Large intestine (tissue), 3 donors: ENCODE measurements around the gene ASPM. TPM values are rescaled to one million over a fixed set of nuclear protein-coding genes. Genes with fewer than 3 reads are reported as not detected.

ENCODE experiments used
- DNase-seq, 2 donors: peaks; one replicate each; pipeline versions ENCODE4 v3.0.0 to v3.0.0-alpha.2; 2013
- H3K27ac ChIP-seq: one replicate; pipeline ENCODE4 v1.5.1; 2013; ENCODE audit warnings: low read length
- H3K27me3 ChIP-seq: 2 replicates; pipeline ENCODE4 v1.6.1; 2013; ENCODE audit warnings: low read length; ENCODE audit not compliant: control insufficient read depth, insufficient read depth
- H3K36me3 ChIP-seq: 2 replicates; pipeline ENCODE4 v1.6.1; 2013; ENCODE audit warnings: low read length; ENCODE audit not compliant: control insufficient read depth, insufficient read depth
- H3K4me1 ChIP-seq: one replicate; pipeline ENCODE4 v1.6.1; 2013; ENCODE audit warnings: low read length; ENCODE audit not compliant: control insufficient read depth, insufficient read depth
- H3K4me3 ChIP-seq: one replicate; pipeline ENCODE4 v1.5.1; 2013; ENCODE audit warnings: low read length
- H3K9me3 ChIP-seq: one replicate; pipeline ENCODE4 v1.6.1; 2013; ENCODE audit warnings: mild to moderate bottlenecking, low read depth, low read length, moderate library complexity; ENCODE audit not compliant: control insufficient read depth
- WGBS: methylation state at CpG from one replicate; pipeline ENCODE4 v1.1.5; 2013; ENCODE audit warnings: low lambda C conversion rate; ENCODE audit not compliant: insufficient coverage; 5-methylcytosine and 5-hydroxymethylcytosine counted together
- polyA plus RNA-seq: library from polyadenylated mRNA; unstranded; fragments of 120-200 nt; gene quantifications from one replicate; pipeline ENCODE4 v1.2.1, GENCODE V29; 2013

The ASPM gene
- polyA plus RNA-seq, 1 donor = 10.0 TPM

- peak; percentile 57 to 73 for DNase-seq
- 20% methylated on average over 1 of the region's 5 CpGs for WGBS
- Histone ChIP-seq H3K4me1 (peaks cover 24% of the 10 kb centered on the region), H3K36me3 (peaks cover 20% of the 10 kb centered on the region), H3K4me3 (no peak overlapping the region), H3K27me3 (no peaks in the 10 kb centered on the region), H3K9me3 (no peaks in the 10 kb centered on the region), H3K27ac (peak overlapping the region; percentile 34)
Measured at GRCh38 chr1:197173571-197174507, 27.4 kb upstream of the ASPM start.

- peaks cover 16% of the 10 kb centered on the region for H3K36me3 ChIP-seq
- no peaks in the 10 kb centered on the region for H3K9me3 ChIP-seq
- no peaks in the 10 kb centered on the region for H3K27me3 ChIP-seq
- H3K4me3 ChIP-seq = no peak overlapping the region
- 20% methylated on average over 2 of the region's 2 CpGs for WGBS
- peaks cover 24% of the 10 kb centered on the region for H3K4me1 ChIP-seq
- DNase-seq = peak in 1 of 2 donors; percentile 24
- H3K27ac ChIP-seq = no peak overlapping the region
Measured at GRCh38 chr1:197171531-197171930, 25.1 kb upstream of the ASPM start.

DNA sequence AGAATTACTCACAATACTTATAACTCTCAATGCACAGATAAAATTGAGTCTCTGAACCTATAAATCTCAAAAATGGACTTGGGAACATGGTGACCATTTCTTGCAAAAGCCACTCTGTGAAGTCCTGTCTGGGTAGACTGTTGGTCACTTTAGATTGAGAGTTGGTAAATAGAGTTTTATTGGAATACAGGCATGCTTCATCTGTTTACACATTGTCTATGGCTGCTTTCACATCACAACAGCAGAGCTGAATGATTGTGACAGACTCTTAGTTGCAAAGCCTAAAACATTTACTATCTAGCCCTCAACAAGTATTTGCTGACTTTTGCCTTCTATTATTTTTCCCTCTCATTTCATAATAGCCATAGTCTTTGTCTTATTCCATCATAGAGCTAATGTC is 24.1 kb upstream of the ASPM start:
- no peaks in the 10 kb centered on the region for H3K27me3 ChIP-seq
- H3K27ac ChIP-seq = peak overlapping the region; percentile 36
- peaks cover 12% of the 10 kb centered on the region for H3K36me3 ChIP-seq
- no peak overlapping the region for H3K4me3 ChIP-seq
- H3K9me3 ChIP-seq = no peaks in the 10 kb centered on the region
- no peak for DNase-seq
- peaks cover 24% of the 10 kb centered on the region for H3K4me1 ChIP-seq

DNA sequence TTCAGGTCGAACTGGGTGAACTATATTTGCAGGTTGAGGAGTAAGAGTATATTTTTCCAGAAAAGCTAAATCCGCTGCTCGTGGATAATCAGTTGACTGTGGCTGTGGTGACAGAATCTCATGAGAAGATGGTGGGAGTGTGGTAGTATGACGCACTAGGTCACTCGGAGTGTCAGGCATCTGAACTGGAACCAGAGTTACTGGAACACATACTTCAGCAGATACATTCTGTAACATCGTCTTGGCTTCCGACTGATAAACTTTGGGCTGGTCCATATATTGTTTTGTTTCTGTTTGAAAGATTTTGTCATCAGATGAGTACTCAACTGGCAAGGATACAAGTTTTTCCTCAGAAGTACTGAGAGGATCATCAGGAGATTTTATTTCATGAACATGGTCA is 13.0 kb upstream of the ASPM start:
- Histone ChIP-seq H3K4me3 (no peak overlapping the region), H3K27me3 (no peaks in the 10 kb centered on the region), H3K9me3 (no peaks in the 10 kb centered on the region), H3K36me3 (peaks cover 11% of the 10 kb centered on the region), H3K4me1 (no peaks in the 10 kb centered on the region), H3K27ac (no peak overlapping the region)
- no peak for DNase-seq
- WGBS = no CpG with 5 or more reads among the region's 7 CpGs

DNA sequence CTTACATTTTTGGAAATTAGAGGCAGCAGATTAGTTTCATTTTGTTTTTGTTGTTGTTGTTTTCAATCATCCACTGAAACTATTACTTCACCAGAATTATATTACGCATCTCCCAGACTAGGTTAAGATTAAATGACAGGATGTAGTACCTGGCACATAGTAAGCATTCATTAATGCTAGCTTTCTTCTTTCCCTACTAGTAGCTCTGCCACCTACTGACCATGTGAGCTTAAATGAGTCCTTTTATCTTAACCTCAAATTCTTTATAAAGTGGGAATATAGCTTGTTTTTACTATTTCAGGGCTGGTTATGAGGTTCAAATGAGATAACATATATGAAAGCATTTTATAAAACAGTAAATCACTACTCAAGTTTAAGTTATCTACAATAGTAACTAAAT is 10.2 kb upstream of the ASPM start:
- Histone ChIP-seq H3K9me3 (no peaks in the 10 kb centered on the region), H3K4me3 (no peak overlapping the region), H3K36me3 (peaks cover 8% of the 10 kb centered on the region), H3K27me3 (no peaks in the 10 kb centered on the region), H3K27ac (no peak overlapping the region), H3K4me1 (peaks cover 4% of the 10 kb centered on the region)
- DNase-seq = no peak
- WGBS = no CpG with 5 or more reads among the region's 1 CpG

DNA sequence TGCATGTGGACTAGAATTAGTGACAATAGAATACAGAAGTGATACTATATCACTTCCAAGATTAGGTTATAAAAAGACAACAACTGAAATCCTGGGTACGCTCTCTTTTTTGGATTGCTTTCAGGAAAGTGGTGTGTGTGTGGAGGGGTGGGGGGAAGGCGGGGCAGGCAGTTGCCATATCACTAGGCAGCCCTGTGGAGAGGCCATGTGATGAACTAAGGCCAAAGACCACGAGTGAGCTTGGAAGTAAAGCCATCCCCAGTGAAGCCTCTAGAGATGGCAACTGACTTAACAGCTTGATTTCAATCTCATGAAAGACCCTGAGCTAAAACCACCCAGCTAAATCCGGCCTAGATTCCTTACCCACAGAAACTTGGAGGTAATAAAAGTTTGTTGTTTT is 6.2 kb upstream of the ASPM start:
- no peaks in the 10 kb centered on the region for H3K9me3 ChIP-seq
- no peak for DNase-seq
- no peak overlapping the region for H3K27ac ChIP-seq
- no peaks in the 10 kb centered on the region for H3K36me3 ChIP-seq
- no CpG with 5 or more reads among the region's 4 CpGs for WGBS
- H3K4me3 ChIP-seq = no peak overlapping the region
- peaks cover 9% of the 10 kb centered on the region for H3K4me1 ChIP-seq
- no peaks in the 10 kb centered on the region for H3K27me3 ChIP-seq

- Histone ChIP-seq H3K27ac (no peak overlapping the region), H3K9me3 (no peaks in the 10 kb centered on the region), H3K4me3 (no peak overlapping the region), H3K36me3 (no peaks in the 10 kb centered on the region), H3K27me3 (no peaks in the 10 kb centered on the region), H3K4me1 (peaks cover 9% of the 10 kb centered on the region)
- no peak for DNase-seq
- WGBS = no CpG with 5 or more reads among the region's 1 CpG
Measured at GRCh38 chr1:197151185-197151584, 4.7 kb upstream of the ASPM start.

DNA sequence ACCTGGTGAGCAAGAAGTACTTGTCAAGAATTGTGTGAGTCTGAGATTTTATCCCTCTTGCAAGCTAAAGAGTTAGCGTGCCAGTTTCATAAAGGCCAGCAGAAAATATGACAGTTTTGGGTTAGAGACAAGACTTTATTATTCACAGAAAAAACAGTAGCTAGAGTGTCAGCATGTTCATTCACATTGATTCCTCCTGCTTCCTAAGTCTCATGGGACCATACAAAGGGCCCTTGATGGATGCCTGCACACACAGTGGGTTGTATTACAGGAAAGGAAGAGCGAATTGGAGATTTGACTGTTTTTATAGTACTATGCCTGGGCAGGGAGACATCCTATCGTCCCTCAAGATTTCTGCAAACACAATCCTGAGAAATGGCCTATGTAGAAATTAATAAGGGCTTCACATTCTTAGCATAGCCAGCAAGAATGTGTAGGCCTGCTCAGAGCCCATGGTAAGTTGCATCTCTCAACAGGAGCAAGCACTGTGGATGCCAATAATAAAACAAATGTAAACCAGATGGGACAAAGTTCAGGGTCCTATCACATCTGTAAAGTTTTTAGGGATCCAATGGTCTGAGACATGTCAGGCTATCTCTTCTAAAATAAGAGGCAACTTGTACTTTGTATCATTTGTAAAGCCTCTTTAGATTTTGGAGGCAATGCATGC is 4.0 kb upstream of the ASPM start:
- Histone ChIP-seq H3K9me3 (no peaks in the 10 kb centered on the region), H3K4me3 (no peak overlapping the region), H3K27ac (no peak overlapping the region), H3K36me3 (no peaks in the 10 kb centered on the region), H3K27me3 (no peaks in the 10 kb centered on the region), H3K4me1 (peaks cover 9% of the 10 kb centered on the region)
- WGBS = 100% methylated on average over 1 of the region's 3 CpGs
- no peak for DNase-seq

- Histone ChIP-seq H3K4me1 (peaks cover 11% of the 10 kb centered on the region), H3K9me3 (no peaks in the 10 kb centered on the region), H3K4me3 (no peak overlapping the region), H3K36me3 (no peaks in the 10 kb centered on the region), H3K27me3 (no peaks in the 10 kb centered on the region), H3K27ac (no peak overlapping the region)
- WGBS = no CpG with 5 or more reads among the region's 2 CpGs
- DNase-seq = no peak
Measured at GRCh38 chr1:197149340-197149739, 2.9 kb upstream of the ASPM start.

DNA sequence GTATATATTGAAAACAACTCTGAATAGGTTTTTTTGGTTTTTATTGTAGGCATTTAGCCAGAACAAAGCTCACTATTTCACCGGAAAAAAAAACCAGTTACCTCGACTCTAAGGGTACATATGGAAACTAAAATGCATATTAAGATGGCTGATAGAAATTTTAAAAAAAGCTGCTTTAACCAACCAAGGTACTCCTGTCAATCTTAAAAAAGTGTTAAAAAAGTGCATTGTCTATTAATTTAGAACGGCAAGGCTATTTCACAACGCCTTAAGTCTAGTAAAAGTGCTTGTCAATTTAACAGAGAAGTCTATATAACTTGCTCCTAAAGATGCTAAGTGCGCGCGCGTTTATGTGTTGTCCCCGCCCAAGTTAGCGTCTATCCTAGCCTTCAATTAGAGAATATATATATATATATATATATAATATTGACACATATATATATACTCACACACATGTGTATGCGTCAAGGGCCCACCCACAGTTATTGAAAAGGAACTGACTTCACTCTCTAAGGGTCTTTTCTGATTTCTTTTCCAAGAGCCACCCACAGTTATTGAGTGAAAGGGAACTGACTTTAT is 934 bp downstream of the ASPM start:
- H3K9me3 ChIP-seq = no peaks in the 10 kb centered on the region
- peaks cover 2% of the 10 kb centered on the region for H3K4me1 ChIP-seq
- 0% methylated on average over 1 of the region's 11 CpGs for WGBS
- H3K27ac ChIP-seq = peak overlapping the region; percentile 45
- no peaks in the 10 kb centered on the region for H3K27me3 ChIP-seq
- H3K4me3 ChIP-seq = peak overlapping the region; percentile 87
- DNase-seq = no peak
- H3K36me3 ChIP-seq = no peaks in the 10 kb centered on the region
